ENCODE data around the gene WNT3A.

Gene WNT3A

DNA sequence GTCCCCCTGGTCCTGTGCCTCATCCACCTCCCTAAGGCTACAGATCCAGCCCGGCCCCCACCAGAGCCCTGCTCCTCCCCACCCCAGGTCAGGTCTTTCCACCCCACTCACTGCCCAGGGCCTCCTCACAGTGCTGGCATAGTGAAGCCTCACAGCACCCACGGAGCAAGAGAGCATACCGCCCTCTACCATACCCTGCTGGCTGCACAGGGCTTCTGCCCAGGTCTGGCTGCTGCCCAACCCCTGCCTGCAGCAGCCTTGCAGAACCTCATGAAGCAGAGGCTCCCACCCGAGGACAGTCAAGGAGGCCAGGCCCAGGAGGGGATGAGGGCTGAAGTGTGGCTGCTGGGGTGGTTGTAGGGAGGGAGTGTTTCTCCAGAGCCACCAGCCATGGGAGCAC, 56.0 kb downstream of the WNT3A start:
- no peaks in the 10 kb centered on the region; the same call in 1 of the 2 replicates for H3K9me3 ChIP-seq (ENCODE audit: insufficient read depth, low read depth, low read length)
- no peak overlapping the region for H3K4me3 ChIP-seq (ENCODE audit: low read length, poor library complexity, severe bottlenecking)
- no peak overlapping the region for H2AFZ ChIP-seq (ENCODE audit: low read length)
- H3K9ac ChIP-seq (ENCODE audit: low read depth, low read length, poor library complexity, severe bottlenecking): no peak overlapping the region
- no peak for TF ChIP-seq EZH2phosphoT487 (IDR thresholded peaks at IDR 0.05; ENCODE audit: borderline replicate concordance)
- TF ChIP-seq, protein P1, sequence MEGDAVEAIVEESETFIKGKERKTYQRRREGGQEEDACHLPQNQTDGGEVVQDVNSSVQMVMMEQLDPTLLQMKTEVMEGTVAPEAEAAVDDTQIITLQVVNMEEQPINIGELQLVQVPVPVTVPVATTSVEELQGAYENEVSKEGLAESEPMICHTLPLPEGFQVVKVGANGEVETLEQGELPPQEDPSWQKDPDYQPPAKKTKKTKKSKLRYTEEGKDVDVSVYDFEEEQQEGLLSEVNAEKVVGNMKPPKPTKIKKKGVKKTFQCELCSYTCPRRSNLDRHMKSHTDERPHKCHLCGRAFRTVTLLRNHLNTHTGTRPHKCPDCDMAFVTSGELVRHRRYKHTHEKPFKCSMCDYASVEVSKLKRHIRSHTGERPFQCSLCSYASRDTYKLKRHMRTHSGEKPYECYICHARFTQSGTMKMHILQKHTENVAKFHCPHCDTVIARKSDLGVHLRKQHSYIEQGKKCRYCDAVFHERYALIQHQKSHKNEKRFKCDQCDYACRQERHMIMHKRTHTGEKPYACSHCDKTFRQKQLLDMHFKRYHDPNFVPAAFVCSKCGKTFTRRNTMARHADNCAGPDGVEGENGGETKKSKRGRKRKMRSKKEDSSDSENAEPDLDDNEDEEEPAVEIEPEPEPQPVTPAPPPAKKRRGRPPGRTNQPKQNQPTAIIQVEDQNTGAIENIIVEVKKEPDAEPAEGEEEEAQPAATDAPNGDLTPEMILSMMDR (conservative IDR thresholded peaks at IDR 0.05; ENCODE audit: low read length): no peak
- no peaks in the 10 kb centered on the region for H3K36me3 ChIP-seq (ENCODE audit: insufficient read depth, low read length)
- H3F3A ChIP-seq (ENCODE audit: low read depth): no peaks in the 10 kb centered on the region
- no peaks in the 10 kb centered on the region for H3K27me3 ChIP-seq (ENCODE audit: insufficient read depth, low read length, poor library complexity, severe bottlenecking)
- H3K4me1 ChIP-seq (ENCODE audit: insufficient read depth, low read length, poor library complexity, severe bottlenecking): no peaks in the 10 kb centered on the region
- H4K20me1 ChIP-seq (ENCODE audit: insufficient read depth, low read length, poor library complexity, severe bottlenecking): no peaks in the 10 kb centered on the region
- no peak overlapping the region for H3K4me2 ChIP-seq (ENCODE audit: low read depth, low read length, poor library complexity, severe bottlenecking)
- no peaks in the 10 kb centered on the region for H3K9me2 ChIP-seq (replicated peaks; ENCODE audit: low read depth, low read length)
- H3K79me2 ChIP-seq (ENCODE audit: insufficient read depth, low read length): no peaks in the 10 kb centered on the region

DNA sequence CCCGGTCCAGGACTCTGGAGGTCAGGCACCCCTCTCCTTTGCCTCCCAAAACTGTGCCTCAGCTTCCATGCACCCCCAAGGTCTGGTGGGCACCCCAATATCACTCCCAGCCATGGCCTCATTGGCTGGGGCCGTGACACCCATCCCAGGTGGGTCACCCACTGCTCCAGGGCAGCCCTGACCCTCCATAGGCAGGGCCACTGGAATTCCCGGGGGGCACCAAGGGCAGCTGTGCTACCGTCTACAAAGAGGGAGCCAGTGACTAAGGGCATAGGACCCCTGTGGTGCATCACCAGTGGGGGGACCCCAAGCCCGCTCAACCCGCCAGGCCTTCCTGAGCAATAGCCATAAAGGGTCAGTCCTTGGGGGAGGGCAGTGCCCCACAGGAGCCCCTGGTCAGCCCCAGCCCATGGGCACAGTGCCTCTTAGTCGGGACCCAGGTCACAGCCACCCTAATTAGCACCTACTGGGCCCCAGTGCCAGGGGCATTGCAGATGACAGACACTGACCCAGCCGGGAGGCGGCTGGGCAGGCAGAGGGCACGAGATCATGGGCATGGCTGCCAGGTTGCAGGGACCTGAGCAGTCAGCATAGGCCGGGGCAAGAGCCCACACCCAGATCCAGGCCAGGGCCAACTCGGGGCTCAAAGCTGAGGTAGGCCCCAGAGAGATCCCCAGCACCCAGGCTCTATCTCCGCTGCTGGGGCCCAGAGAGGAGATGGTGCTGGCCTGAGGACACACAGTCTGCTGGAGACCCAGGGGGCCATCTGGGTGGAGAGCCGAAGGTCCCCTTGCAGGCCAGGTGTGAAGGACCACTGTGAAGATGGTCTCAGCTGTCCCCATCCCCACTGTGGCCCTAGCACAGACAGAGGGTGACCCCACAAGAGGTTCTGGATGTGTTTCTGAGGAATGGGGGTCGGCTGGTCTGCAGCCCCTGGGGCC, 56.7 kb downstream of the WNT3A start:
- no peak overlapping the region for H3K4me3 ChIP-seq (ENCODE audit: low read length, poor library complexity, severe bottlenecking)
- H3K9ac ChIP-seq (ENCODE audit: low read depth, low read length, poor library complexity, severe bottlenecking): no peak overlapping the region
- no peaks in the 10 kb centered on the region for H3K36me3 ChIP-seq (ENCODE audit: insufficient read depth, low read length)
- no peaks in the 10 kb centered on the region for H3K79me2 ChIP-seq (ENCODE audit: insufficient read depth, low read length)
- no peaks in the 10 kb centered on the region for H3K4me1 ChIP-seq (ENCODE audit: insufficient read depth, low read length, poor library complexity, severe bottlenecking)
- no peak for TF ChIP-seq EZH2phosphoT487 (IDR thresholded peaks at IDR 0.05; ENCODE audit: borderline replicate concordance)
- TF ChIP-seq, protein P1 (conservative IDR thresholded peaks at IDR 0.05; ENCODE audit: low read length): no peak
- no peak overlapping the region for H3K4me2 ChIP-seq (ENCODE audit: low read depth, low read length, poor library complexity, severe bottlenecking)
- H3K9me2 ChIP-seq (replicated peaks; ENCODE audit: low read depth, low read length): no peaks in the 10 kb centered on the region
- no peaks in the 10 kb centered on the region for H3K27me3 ChIP-seq (ENCODE audit: insufficient read depth, low read length, poor library complexity, severe bottlenecking)
- H3K9me3 ChIP-seq (ENCODE audit: insufficient read depth, low read depth, low read length): no peaks in the 10 kb centered on the region; the same call in 1 of the 2 replicates
- no peaks in the 10 kb centered on the region for H3F3A ChIP-seq (ENCODE audit: low read depth)
- H4K20me1 ChIP-seq (ENCODE audit: insufficient read depth, low read length, poor library complexity, severe bottlenecking): no peaks in the 10 kb centered on the region
- no peak overlapping the region for H2AFZ ChIP-seq (ENCODE audit: low read length)

DNA sequence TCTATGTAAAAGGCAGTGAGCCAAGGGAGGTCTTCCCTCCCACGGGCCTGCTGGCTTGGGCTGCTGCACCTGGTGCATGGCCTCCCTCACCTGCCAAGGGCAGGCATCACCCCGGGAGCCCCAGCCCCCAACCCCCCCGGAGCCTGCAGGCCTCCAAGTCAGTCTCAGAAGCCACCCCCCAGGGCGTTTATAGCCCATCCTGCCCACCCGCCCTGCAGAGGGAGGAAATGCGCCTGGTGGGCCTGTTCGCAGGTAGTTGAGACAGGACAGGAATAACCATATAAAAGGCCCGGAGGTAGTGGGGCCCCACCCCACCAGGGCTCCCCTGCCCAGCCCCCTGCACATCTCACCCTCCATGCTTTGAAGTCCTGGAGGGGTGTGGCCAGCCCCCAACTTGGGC, 57.5 kb downstream of the WNT3A start:
- Histone ChIP-seq H3K9me3 (ENCODE audit: insufficient read depth, low read depth, low read length) (no peaks in the 10 kb centered on the region; the same call in 1 of the 2 replicates), H3K27me3 (ENCODE audit: insufficient read depth, low read length, poor library complexity, severe bottlenecking) (no peaks in the 10 kb centered on the region), H3K79me2 (ENCODE audit: insufficient read depth, low read length) (no peaks in the 10 kb centered on the region), H3K4me1 (ENCODE audit: insufficient read depth, low read length, poor library complexity, severe bottlenecking) (no peaks in the 10 kb centered on the region), H3K4me3 (ENCODE audit: low read length, poor library complexity, severe bottlenecking) (no peak overlapping the region), H3K9ac (ENCODE audit: low read depth, low read length, poor library complexity, severe bottlenecking) (no peak overlapping the region), H3K36me3 (ENCODE audit: insufficient read depth, low read length) (no peaks in the 10 kb centered on the region), H2AFZ (ENCODE audit: low read length) (no peak overlapping the region), H3K9me2 (replicated peaks; ENCODE audit: low read depth, low read length) (no peaks in the 10 kb centered on the region), H3F3A (ENCODE audit: low read depth) (no peaks in the 10 kb centered on the region), H4K20me1 (ENCODE audit: insufficient read depth, low read length, poor library complexity, severe bottlenecking) (no peaks in the 10 kb centered on the region), H3K4me2 (ENCODE audit: low read depth, low read length, poor library complexity, severe bottlenecking) (no peak overlapping the region)
- TF ChIP-seq, protein P1 (conservative IDR thresholded peaks at IDR 0.05; ENCODE audit: low read length): no peak
- TF ChIP-seq EZH2phosphoT487 (IDR thresholded peaks at IDR 0.05; ENCODE audit: borderline replicate concordance): no peak

All from Loucy (cell line).